A673 (cell line): ENCODE data around the gene PON2. TPM values are rescaled to one million over a fixed set of nuclear protein-coding genes. Genes with fewer than 3 reads are reported as not detected.
"Not testable (repeated sequence)": the region's sequence is repeated elsewhere in the genome, so short reads cannot be mapped to it uniquely, and the experiment has no call there.

Experiments used
- BruUV-seq: library from RNA; stranded (reverse); fragments of 400-500 nt; replicated peaks from 2 replicates; lab custom pipeline; 2021; lab: Mats Ljungman, UMichigan
- CTCF ChIA-PET: fragments of 300-600 bp; sonication (Branson Sonifier 250); formaldehyde crosslinking; loops from one replicate; lab custom pipeline; 2022; ENCODE audit warnings: antibody characterized with exemption; lab: Charles Lee
- POLR2A ChIA-PET: fragments of 300-600 bp; sonication (Branson Sonifier 250); formaldehyde crosslinking; loops from one replicate; lab custom pipeline; 2022; ENCODE audit warnings: antibody characterized with exemption; ENCODE audit not compliant: low non-redundant PET; lab: Charles Lee
- DNase-seq: peaks from one replicate; pipeline ENCODE4 v3.0.0-alpha.2; 2015; ENCODE audit warnings: low spot score
- H3K27ac ChIP-seq: fragments of 200-600 bp; sonication (generic); 2 replicates; pipeline ENCODE4 v1.5.1; 2016; ENCODE audit warnings: mixed run types, low read depth, mild to moderate bottlenecking, mixed read lengths, antibody characterized with exemption, low read length; ENCODE audit not compliant: poor library complexity, severe bottlenecking
- H3K27me3 ChIP-seq: fragments of 200-600 bp; sonication (generic); replicated peaks from 2 replicates; pipeline ENCODE4 v1.6.1; 2017; ENCODE audit warnings: mixed run types, low read depth, mild to moderate bottlenecking, mixed read lengths, antibody characterized with exemption, low read length; ENCODE audit not compliant: insufficient read depth, poor library complexity
- H3K36me3 ChIP-seq: fragments of 200-600 bp; sonication (generic); 2 replicates; pipeline ENCODE4 v1.6.1; 2016; ENCODE audit warnings: mixed run types, mild to moderate bottlenecking, mixed read lengths, antibody characterized with exemption, low read length; ENCODE audit not compliant: insufficient read depth, poor library complexity, severe bottlenecking
- H3K4me1 ChIP-seq: fragments of 200-600 bp; sonication (generic); 2 replicates; pipeline ENCODE4 v1.6.1; 2017; ENCODE audit warnings: mixed run types, mild to moderate bottlenecking, mixed read lengths, antibody characterized with exemption, low read length; ENCODE audit not compliant: insufficient read depth, poor library complexity, severe bottlenecking
- H3K4me3 ChIP-seq: fragments of 200-600 bp; sonication (generic); 2 replicates; pipeline ENCODE4 v1.5.1; 2016; ENCODE audit warnings: low read depth, mixed run types, mild to moderate bottlenecking, mixed read lengths, low read length; ENCODE audit not compliant: poor library complexity, severe bottlenecking
- H3K9me3 ChIP-seq: fragments of 200-600 bp; sonication (generic); 2 replicates; pipeline ENCODE4 v1.6.1; 2016; ENCODE audit warnings: mixed run types, low read depth, mild to moderate bottlenecking, mixed read lengths, antibody characterized with exemption, low read length; ENCODE audit not compliant: poor library complexity, severe bottlenecking
- CTCF ChIP-seq: fragments of 300-800, 200-600 bp; sonication (generic); conservative IDR thresholded peaks from 2 replicates; pipeline ENCODE4 v1.5.1; 2017; ENCODE audit warnings: low read depth, mild to moderate bottlenecking, antibody characterized with exemption, low read length, moderate library complexity, mixed read lengths
- EZH2 ChIP-seq: fragments of 200-600 bp; sonication (generic); IDR thresholded peaks from 2 replicates; pipeline ENCODE4 v1.6.1; 2017; ENCODE audit warnings: borderline replicate concordance, low read depth, mild to moderate bottlenecking, mixed read lengths, antibody characterized with exemption, low read length; ENCODE audit not compliant: poor library complexity, severe bottlenecking
- intact Hi-C: fragments of 100-400 bp; cut with micrococcal nuclease; formaldehyde crosslinking; loops from one replicate; pipeline ENCODE4 v1.10.0; 2022; ENCODE audit not compliant: unreplicated experiment
- total RNA-seq: library from RNA; stranded (reverse); gene quantifications from 2 replicates; pipeline ENCODE4 v1.2.3, GENCODE V29; 2021

PON2 gene
- total RNA-seq, 1 experiment from 2014 or later, result 67.6 TPM

DNA sequence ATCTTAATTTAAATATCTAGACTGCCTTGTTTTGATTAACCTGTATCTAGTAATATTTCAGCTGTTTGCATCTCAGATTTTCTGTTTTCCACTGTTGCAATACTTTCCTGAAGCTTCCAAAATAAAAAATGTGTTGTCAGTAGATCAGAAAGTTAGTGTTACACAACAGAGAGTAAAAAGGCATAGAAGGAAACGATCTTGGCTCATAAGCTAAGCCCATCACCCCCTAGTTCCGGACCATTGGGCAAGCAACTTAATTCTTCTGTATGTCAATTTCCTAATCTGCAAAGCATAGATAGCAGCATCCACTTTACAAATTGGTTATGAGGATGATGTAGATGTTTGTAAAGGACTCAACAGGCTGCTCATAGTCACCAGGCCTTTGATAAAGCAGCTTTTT, 43.1 kb downstream of the PON2 start:
- POLR2A ChIA-PET, result no interaction called here
- Histone ChIP-seq H3K27me3 (no peaks in the 10 kb centered on the region), H3K36me3 (no peaks in the 10 kb centered on the region), H3K9me3 (no peaks in the 10 kb centered on the region), H3K27ac (no peak overlapping the region), H3K4me3 (no peak overlapping the region), H3K4me1 (no peaks in the 10 kb centered on the region)
- no peak for DNase-seq
- BruUV-seq, result no TSS peak
- CTCF ChIA-PET, result no interaction called here
- intact Hi-C loops, result no loop called here
- TF ChIP-seq CTCF (no peak), EZH2 (no peak)

GRCh38 chr7:95389516-95389915, 45.3 kb downstream of the PON2 start:
- intact Hi-C loops, result no loop called here
- TF ChIP-seq CTCF (no peak), EZH2 (no peak)
- H3K36me3 ChIP-seq, result no peaks in the 10 kb centered on the region
- BruUV-seq, result no TSS peak
- H3K4me1 ChIP-seq, result no peaks in the 10 kb centered on the region
- no peak overlapping the region for H3K4me3 ChIP-seq
- no peak overlapping the region for H3K27ac ChIP-seq
- H3K27me3 ChIP-seq, result no peaks in the 10 kb centered on the region
- POLR2A ChIA-PET, result no interaction called here
- no peaks in the 10 kb centered on the region for H3K9me3 ChIP-seq
- CTCF ChIA-PET, result no interaction called here
- no peak for DNase-seq

DNA sequence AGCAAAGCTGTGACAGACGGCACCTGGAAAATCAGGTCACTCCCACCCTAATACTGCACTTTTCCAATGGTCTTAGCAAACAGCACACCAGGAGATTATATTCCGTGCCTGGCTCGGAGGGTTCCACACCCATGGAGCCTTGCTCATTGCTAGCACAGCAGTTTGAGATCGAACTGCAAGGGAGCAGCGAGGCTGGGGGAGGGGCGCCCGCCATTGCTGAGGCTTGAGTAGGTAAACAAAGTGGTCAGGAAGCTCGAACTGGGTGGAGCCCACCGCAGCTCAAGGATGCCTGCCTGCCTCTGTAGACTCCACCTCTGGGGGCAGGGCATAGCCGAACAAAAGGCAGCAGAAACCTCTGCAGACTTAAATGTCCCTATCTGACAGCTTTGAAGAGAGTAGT, 55.4 kb downstream of the PON2 start:
- H3K36me3 ChIP-seq, intact Hi-C loops, CTCF ChIA-PET, DNase-seq, H3K9me3 ChIP-seq, H3K27me3 ChIP-seq, H3K4me3 ChIP-seq, H3K4me1 ChIP-seq, POLR2A ChIA-PET, H3K27ac ChIP-seq, BruUV-seq: not testable (repeated sequence)

- BruUV-seq, result no TSS peak
- intact Hi-C loops, result no loop called here
- TF ChIP-seq EZH2 (no peak), CTCF (no peak)
- Histone ChIP-seq H3K36me3 (no peaks in the 10 kb centered on the region), H3K27me3 (no peaks in the 10 kb centered on the region), H3K9me3 (no peaks in the 10 kb centered on the region), H3K4me1 (no peaks in the 10 kb centered on the region), H3K4me3 (no peak overlapping the region), H3K27ac (no peak overlapping the region)
- no peak for DNase-seq
- ChIA-PET POLR2A (no interaction called here), CTCF (interaction anchor here (0.7 kb wide), 1 partner anchor 1567 kb away, joined by 3 read pairs; no protein-coding TSS in a partner anchor)
Measured at GRCh38 chr7:95376632-95377400, 58.0 kb downstream of the PON2 start.
